ENCODE measurements around the gene PDE4D.

GRCh38 chr5:59597690-59598546, 295.6 kb downstream of the PDE4D start:
- TF ChIP-seq CTCF (conservative IDR thresholded peaks at IDR 0.05; ENCODE audit: low read depth, low read length) = no peak
- TF ChIP-seq EZH2 (IDR thresholded peaks at IDR 0.05; ENCODE audit: borderline replicate concordance, low read depth, low read length, poor library complexity, severe bottlenecking) = no peak
